ENCODE measurements around the gene ACSM4. TPM values are rescaled to one million over a fixed set of nuclear protein-coding genes. Genes with fewer than 3 reads are reported as not detected.

The ACSM4 gene
- total and polyA plus RNA-seq, 2 of the 8 experiments (the other 6 are each of a cell fraction or from before 2014, with no cell fraction given) = not detected

DNA sequence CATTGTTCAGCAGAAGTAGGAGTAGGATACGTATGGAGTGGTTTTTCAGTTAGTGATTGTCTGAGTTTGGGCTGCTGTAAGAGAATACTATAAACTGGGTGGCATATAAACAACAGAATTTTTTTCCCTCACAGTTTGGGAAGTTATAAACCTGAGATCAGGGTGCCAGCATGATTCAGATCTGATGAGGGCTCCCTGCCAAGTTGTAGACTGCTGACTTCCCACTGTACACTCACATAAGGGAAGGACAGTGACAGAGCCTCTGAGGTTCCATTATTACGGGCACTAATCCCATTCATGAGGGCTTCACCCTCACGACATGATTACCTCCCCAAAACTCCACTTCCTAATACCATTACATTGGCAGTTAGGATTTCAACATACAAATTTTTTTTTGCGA, 50.7 kb downstream of the ACSM4 start:
- ChIA-PET POLR2A (ENCODE audit: partially characterized antibody) (no interaction called here), CTCF (ENCODE audit: partially characterized antibody) (interaction anchor here (2.0 kb wide), 1 partner anchor 107 kb away, joined by 5 read pairs; no protein-coding TSS in a partner anchor)
- Histone ChIP-seq H3K23ac (ENCODE audit: insufficient read length) (no peak overlapping the region), H3K9me3 (ENCODE audit: insufficient read depth in 2 of 2, low read depth in 1 of 2, low read length in 1 of 2) (no peaks in the 10 kb centered on the region), H3K14ac (ENCODE audit: insufficient read length) (no peak overlapping the region), H4K91ac (replicated peaks; ENCODE audit: insufficient read length, low read length) (no peak overlapping the region), H2BK20ac (ENCODE audit: low read length) (no peak overlapping the region), H3K18ac (ENCODE audit: extremely low read depth, low read length) (no peak overlapping the region), H3K4me2 (ENCODE audit: insufficient read depth in 1 of 2, low read depth in 2 of 2, low read length in 2 of 2) (no peak overlapping the region), H3K56ac (replicated peaks; ENCODE audit: insufficient read length, low read depth, low read length) (no peak overlapping the region), H3K27ac (ENCODE audit: low read depth, low read length) (no peak overlapping the region), H2BK5ac (ENCODE audit: low read depth, low read length) (no peak overlapping the region), H2AFZ (ENCODE audit: low read length) (no peak overlapping the region), H3K9ac (replicated peaks in 1 of 4; ENCODE audit: extremely low read depth in 1 of 4, low read depth in 3 of 4, low read length in 3 of 4) (no peak overlapping the region), H2BK12ac (ENCODE audit: low read depth, low read length) (no peak overlapping the region), H3K79me1 (ENCODE audit: low read depth, low read length) (no peaks in the 10 kb centered on the region), H3K27me3 (replicated peaks in 1 of 4; ENCODE audit: control insufficient read depth in 3 of 4, extremely low read depth in 1 of 4, insufficient read depth in 3 of 4, low read length in 3 of 4) (no peaks in the 10 kb centered on the region), H2AK5ac (ENCODE audit: low read depth, low read length) (no peak overlapping the region), H3K79me2 (ENCODE audit: control insufficient read depth in 1 of 2, insufficient read depth in 2 of 2, low read length in 2 of 2) (no peaks in the 10 kb centered on the region), H3K36me3 (ENCODE audit: control insufficient read depth in 2 of 4, insufficient read depth in 4 of 4, low read length in 3 of 4) (no peaks in the 10 kb centered on the region), H4K5ac (ENCODE audit: insufficient read length, low read depth, low read length) (no peak overlapping the region), H3K4me1 (replicated peaks in 1 of 4; ENCODE audit: control insufficient read depth in 3 of 4, insufficient read depth in 4 of 4, low read length in 3 of 4) (no peaks in the 10 kb centered on the region), H3K23me2 (ENCODE audit: low read depth, low read length) (no peaks in the 10 kb centered on the region), H3K4me3 (ENCODE audit: extremely low read depth in 1 of 4, insufficient read depth in 2 of 4, low read depth in 3 of 4, low read length in 4 of 4) (no peak overlapping the region), H2BK15ac (ENCODE audit: low read length) (no peak overlapping the region), H2BK120ac (replicated peaks; ENCODE audit: low read depth, low read length) (no peak overlapping the region), H4K20me1 (replicated peaks in 1 of 2; ENCODE audit: control insufficient read depth in 1 of 2, insufficient read depth in 2 of 2, low read length in 2 of 2) (no peaks in the 10 kb centered on the region), H3K4ac (replicated peaks; ENCODE audit: insufficient read length, low read depth, low read length) (no peak overlapping the region), H4K8ac (ENCODE audit: extremely low read depth, insufficient read depth, low read length) (no peak overlapping the region)
- no peak for FAIRE-seq
- 79% methylated on average over 4 of the region's 4 CpGs; no CpG with 5 or more reads in 1 of the 2 experiments for WGBS, 2 experiments (ENCODE audit: extremely low coverage in 1 of 2, insufficient coverage in 1 of 2, insufficient read length in 1 of 2, insufficient replicate concordance in 2 of 2, low coverage in 1 of 2, low lambda C conversion rate in 2 of 2, missing lambda C conversion rate in 1 of 2)
- DNase-seq (ENCODE audit: low read depth in 1 of 2, low spot score in 2 of 2) = no peak
- TF ChIP-seq BCL11A (IDR thresholded peaks at IDR 0.05; ENCODE audit: low read depth in 2 of 2, low read length in 2 of 2) = no peak
- TF ChIP-seq CEBPB (IDR thresholded peaks at IDR 0.05; ENCODE audit: low read depth, low read length) = no peak
- no peak for TF ChIP-seq ZNF274 (IDR thresholded peaks at IDR 0.05; ENCODE audit: borderline replicate concordance, extremely low read depth, low read length)
- no peak for TF ChIP-seq NRF1 (IDR thresholded peaks at IDR 0.05; ENCODE audit: low read depth, low read length)
- TF ChIP-seq, protein P1, sequence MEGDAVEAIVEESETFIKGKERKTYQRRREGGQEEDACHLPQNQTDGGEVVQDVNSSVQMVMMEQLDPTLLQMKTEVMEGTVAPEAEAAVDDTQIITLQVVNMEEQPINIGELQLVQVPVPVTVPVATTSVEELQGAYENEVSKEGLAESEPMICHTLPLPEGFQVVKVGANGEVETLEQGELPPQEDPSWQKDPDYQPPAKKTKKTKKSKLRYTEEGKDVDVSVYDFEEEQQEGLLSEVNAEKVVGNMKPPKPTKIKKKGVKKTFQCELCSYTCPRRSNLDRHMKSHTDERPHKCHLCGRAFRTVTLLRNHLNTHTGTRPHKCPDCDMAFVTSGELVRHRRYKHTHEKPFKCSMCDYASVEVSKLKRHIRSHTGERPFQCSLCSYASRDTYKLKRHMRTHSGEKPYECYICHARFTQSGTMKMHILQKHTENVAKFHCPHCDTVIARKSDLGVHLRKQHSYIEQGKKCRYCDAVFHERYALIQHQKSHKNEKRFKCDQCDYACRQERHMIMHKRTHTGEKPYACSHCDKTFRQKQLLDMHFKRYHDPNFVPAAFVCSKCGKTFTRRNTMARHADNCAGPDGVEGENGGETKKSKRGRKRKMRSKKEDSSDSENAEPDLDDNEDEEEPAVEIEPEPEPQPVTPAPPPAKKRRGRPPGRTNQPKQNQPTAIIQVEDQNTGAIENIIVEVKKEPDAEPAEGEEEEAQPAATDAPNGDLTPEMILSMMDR (IDR thresholded peaks at IDR 0.05; ENCODE audit: control extremely low read depth in 1 of 3, insufficient read depth in 1 of 3, low read depth in 1 of 3, low read length in 3 of 3) = no peak
- no peak for TF ChIP-seq ASH2L (IDR thresholded peaks at IDR 0.05; ENCODE audit: low read length)
- TF ChIP-seq RAD21 (IDR thresholded peaks at IDR 0.05 in 1 of 2, conservative IDR thresholded peaks at IDR 0.05 in 1 of 2; ENCODE audit: low read depth in 2 of 2, low read length in 2 of 2) = no peak
- TF ChIP-seq SIN3A (conservative IDR thresholded peaks at IDR 0.05 in 1 of 2, IDR thresholded peaks at IDR 0.05 in 1 of 2; ENCODE audit: low read depth in 1 of 2, low read length in 2 of 2) = no peak
- TF ChIP-seq SAP30 (IDR thresholded peaks at IDR 0.05; ENCODE audit: insufficient read depth, insufficient replicate concordance, low read length) = no peak
- no peak for TF ChIP-seq KDM1A (IDR thresholded peaks at IDR 0.05; ENCODE audit: borderline replicate concordance, low read length)
- TF ChIP-seq ATF3 (IDR thresholded peaks at IDR 0.05; ENCODE audit: insufficient read depth, low read depth, low read length) = no peak

Data from H1 (cell line).